ENCODE measurements around the gene PTPRN2. TPM values are rescaled to one million over a fixed set of nuclear protein-coding genes. Genes with fewer than 3 reads are reported as not detected.

The PTPRN2 gene
- total and polyA plus RNA-seq, 2 donors (not counting 3 experiments of a cell fraction or from before 2014, with no cell fraction given) = 0.62 to 0.88 TPM

DNA sequence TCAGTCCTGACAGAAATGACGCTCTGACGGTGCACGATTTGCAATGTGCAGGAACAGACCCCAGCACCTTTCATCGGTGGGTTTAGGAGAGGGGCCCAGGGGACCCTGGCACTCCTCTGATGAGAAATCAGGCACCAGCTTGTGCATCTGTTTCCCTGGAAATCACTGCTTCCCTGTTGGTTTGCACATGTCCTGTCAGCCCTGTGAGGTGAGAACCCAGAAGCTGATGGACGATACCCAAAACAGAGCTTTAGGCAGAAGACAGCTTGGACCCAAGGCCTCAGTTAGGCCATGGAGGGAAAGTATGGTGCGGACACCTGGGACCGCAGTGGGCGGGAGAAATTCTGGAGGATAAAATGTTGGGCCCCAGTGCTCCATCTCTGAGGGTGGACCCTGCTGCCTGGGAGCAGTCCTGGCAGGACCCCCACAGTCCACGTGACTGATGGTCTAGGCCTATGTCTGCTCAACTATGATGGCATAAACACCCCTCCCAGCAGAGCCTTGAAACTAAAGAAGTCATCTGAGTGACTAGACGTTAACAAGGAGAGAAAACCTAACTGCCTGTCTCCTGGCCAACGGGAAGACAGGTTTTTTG lies 242.8 kb downstream of the PTPRN2 start:
- no peak overlapping the region for H3K4me3 ChIP-seq (replicated peaks in 1 of 3; ENCODE audit: insufficient read depth in 1 of 3, low read depth in 1 of 3, low read length in 3 of 3)
- H3K9me3 ChIP-seq (replicated peaks; ENCODE audit: control insufficient read depth, insufficient read depth, low read length) = peaks cover 2% of the 10 kb centered on the region
- no peaks in the 10 kb centered on the region for H3K27me3 ChIP-seq (ENCODE audit: control insufficient read depth in 2 of 2, insufficient read depth in 2 of 2, low read length in 2 of 2)
- ChIA-PET POLR2A (no interaction called here), CTCF (no interaction called here)
- no peak overlapping the region for H2AFZ ChIP-seq (ENCODE audit: low read depth, low read length)
- FAIRE-seq = no peak
- no peak overlapping the region for H3K4me2 ChIP-seq (ENCODE audit: insufficient read depth, low read length)
- BruUV-seq (replicated peaks) = no TSS peak
- H3K9me1 ChIP-seq (replicated peaks; ENCODE audit: control insufficient read depth, extremely low read depth, insufficient read depth, low read length) = no peaks in the 10 kb centered on the region
- intact Hi-C loops (cut with micrococcal nuclease) (no loop called here), dilution Hi-C loops (cut with MboI; ENCODE audit: extremely low pct_ligation_motif_present, low sequenced_read_pairs) (no loop called here)
- no peak for DNase-seq (ENCODE audit: low read depth, low spot score)
- H3K79me2 ChIP-seq (ENCODE audit: control insufficient read depth, insufficient read depth, low read length) = no peaks in the 10 kb centered on the region
- H3K9ac ChIP-seq (replicated peaks; ENCODE audit: extremely low read depth, insufficient read depth, low read length) = no peak overlapping the region
- no peak for TF ChIP-seq POLR2AphosphoS5 (IDR thresholded peaks at IDR 0.05; ENCODE audit: insufficient read depth, low read depth, low read length)
- TF ChIP-seq, protein P1, sequence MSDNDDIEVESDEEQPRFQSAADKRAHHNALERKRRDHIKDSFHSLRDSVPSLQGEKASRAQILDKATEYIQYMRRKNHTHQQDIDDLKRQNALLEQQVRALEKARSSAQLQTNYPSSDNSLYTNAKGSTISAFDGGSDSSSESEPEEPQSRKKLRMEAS (IDR thresholded peaks at IDR 0.05; ENCODE audit: insufficient read depth, insufficient read length) = no peak
- TF ChIP-seq MYC (IDR thresholded peaks at IDR 0.05; ENCODE audit: low read depth, low read length) = no peak
- TF ChIP-seq GATA2 (IDR thresholded peaks at IDR 0.05; ENCODE audit: insufficient read depth, insufficient read length, low read depth, low read length) = no peak
- no peak for TF ChIP-seq JUN (IDR thresholded peaks at IDR 0.05; ENCODE audit: borderline replicate concordance, insufficient read depth, insufficient read length, low read depth)
- TF ChIP-seq, protein P2, sequence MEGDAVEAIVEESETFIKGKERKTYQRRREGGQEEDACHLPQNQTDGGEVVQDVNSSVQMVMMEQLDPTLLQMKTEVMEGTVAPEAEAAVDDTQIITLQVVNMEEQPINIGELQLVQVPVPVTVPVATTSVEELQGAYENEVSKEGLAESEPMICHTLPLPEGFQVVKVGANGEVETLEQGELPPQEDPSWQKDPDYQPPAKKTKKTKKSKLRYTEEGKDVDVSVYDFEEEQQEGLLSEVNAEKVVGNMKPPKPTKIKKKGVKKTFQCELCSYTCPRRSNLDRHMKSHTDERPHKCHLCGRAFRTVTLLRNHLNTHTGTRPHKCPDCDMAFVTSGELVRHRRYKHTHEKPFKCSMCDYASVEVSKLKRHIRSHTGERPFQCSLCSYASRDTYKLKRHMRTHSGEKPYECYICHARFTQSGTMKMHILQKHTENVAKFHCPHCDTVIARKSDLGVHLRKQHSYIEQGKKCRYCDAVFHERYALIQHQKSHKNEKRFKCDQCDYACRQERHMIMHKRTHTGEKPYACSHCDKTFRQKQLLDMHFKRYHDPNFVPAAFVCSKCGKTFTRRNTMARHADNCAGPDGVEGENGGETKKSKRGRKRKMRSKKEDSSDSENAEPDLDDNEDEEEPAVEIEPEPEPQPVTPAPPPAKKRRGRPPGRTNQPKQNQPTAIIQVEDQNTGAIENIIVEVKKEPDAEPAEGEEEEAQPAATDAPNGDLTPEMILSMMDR (IDR thresholded peaks at IDR 0.05; ENCODE audit: extremely low read depth in 1 of 2, insufficient read depth in 1 of 2, low read depth in 1 of 2, low read length in 2 of 2) = no peak
- TF ChIP-seq POLR2A (IDR thresholded peaks at IDR 0.05; ENCODE audit: low read depth, low read length) = no peak
- TF ChIP-seq EZH2 (IDR thresholded peaks at IDR 0.05; ENCODE audit: borderline replicate concordance, low read depth, low read length, severe bottlenecking) = no peak
- no peak for TF ChIP-seq FOS (IDR thresholded peaks at IDR 0.05; ENCODE audit: borderline replicate concordance, insufficient read depth, low read length)
- H3K36me3 ChIP-seq (ENCODE audit: control insufficient read depth in 2 of 2, extremely low read depth in 1 of 2, insufficient read depth in 2 of 2, low read length in 2 of 2) = no peaks in the 10 kb centered on the region
- H3K27ac ChIP-seq (ENCODE audit: insufficient read depth, low read depth, low read length) = no peak overlapping the region
- no peaks in the 10 kb centered on the region for H3K4me1 ChIP-seq (ENCODE audit: control insufficient read depth, extremely low read depth, insufficient read depth, low read length)
- no peaks in the 10 kb centered on the region for H4K20me1 ChIP-seq (replicated peaks; ENCODE audit: control insufficient read depth, extremely low read depth, insufficient read depth, low read length)

Data from endothelial cell of umbilical vein (primary cell).